Measurements from ENCODE around the gene DIP2A. TPM values are rescaled to one million over a fixed set of nuclear protein-coding genes. Genes with fewer than 3 reads are reported as not detected.
A peak's percentile ranks its signal among the peaks of the same experiment; 100 is the strongest.

The DIP2A gene
- total RNA-seq, 2 experiments from 2014 or later: 61.2 to 66.1 TPM

DNA sequence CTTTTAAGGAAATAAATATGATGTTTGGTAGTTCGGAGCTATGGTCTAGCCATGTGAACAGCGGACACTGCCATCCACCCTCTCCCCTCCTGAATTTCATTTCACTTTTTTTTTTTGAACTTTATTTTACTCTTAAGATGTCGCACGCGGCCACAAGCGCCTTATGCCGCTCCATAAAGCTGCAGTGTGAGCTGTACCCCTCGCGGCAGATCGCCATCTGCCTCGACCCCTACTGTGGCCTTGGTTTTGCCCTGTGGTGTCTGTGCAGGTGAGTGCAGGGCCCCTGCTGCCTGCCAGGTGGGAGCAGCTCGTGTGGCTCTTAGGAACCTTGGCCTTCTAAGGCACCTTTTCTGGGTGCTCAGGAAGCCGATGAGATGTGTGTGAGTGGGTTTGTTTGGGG, 98.1 kb downstream of the DIP2A start:
- no peak overlapping the region for H3K4me3 Mint-ChIP-seq
- CTCF ChIA-PET: no interaction called here
- intact Hi-C loops (cut with DNase I, micrococcal nuclease): no loop called here

DNA sequence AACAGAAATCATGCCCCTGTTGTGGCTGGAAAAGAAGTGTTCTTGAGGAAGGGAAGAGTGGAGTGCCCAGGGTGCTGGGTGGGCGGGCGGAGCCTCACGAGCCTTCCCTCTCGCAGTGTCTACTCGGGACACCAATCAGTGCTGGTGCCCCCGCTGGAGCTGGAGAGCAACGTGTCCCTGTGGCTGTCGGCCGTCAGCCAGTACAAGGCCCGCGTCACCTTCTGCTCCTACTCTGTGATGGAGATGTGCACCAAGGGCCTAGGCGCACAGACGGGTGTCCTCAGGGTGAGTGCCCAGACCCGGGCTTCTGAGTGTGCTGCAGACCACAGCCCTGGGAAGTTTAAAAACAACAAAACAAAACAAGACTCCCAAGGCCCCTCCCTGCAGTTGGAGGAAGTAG, 98.8 kb downstream of the DIP2A start:
- intact Hi-C loops (cut with DNase I, micrococcal nuclease): no loop called here
- DNase-seq: peak in 2 of 14 experiments; percentile 3 to 14
- TF ChIP-seq, protein P1, sequence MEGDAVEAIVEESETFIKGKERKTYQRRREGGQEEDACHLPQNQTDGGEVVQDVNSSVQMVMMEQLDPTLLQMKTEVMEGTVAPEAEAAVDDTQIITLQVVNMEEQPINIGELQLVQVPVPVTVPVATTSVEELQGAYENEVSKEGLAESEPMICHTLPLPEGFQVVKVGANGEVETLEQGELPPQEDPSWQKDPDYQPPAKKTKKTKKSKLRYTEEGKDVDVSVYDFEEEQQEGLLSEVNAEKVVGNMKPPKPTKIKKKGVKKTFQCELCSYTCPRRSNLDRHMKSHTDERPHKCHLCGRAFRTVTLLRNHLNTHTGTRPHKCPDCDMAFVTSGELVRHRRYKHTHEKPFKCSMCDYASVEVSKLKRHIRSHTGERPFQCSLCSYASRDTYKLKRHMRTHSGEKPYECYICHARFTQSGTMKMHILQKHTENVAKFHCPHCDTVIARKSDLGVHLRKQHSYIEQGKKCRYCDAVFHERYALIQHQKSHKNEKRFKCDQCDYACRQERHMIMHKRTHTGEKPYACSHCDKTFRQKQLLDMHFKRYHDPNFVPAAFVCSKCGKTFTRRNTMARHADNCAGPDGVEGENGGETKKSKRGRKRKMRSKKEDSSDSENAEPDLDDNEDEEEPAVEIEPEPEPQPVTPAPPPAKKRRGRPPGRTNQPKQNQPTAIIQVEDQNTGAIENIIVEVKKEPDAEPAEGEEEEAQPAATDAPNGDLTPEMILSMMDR (IDR thresholded peaks at IDR 0.05): no peak
- Histone ChIP-seq H3K27me3 (ENCODE audit: control insufficient read depth in 1 of 2, insufficient read depth in 2 of 2, low read length in 2 of 2) (no peaks in the 10 kb centered on the region), H3K27ac (ENCODE audit: low read depth in 1 of 2, low read length in 2 of 2) (peak overlapping the region in 1 of 2 donors; percentile 84), H3K36me3 (ENCODE audit: insufficient read depth, low read length) (peaks cover 55% of the 10 kb centered on the region), H3K9me3 (ENCODE audit: control insufficient read depth in 1 of 2, insufficient read depth in 1 of 2, low read length in 2 of 2) (no peaks in the 10 kb centered on the region), H3K4me3 (ENCODE audit: low read length) (no peak overlapping the region), H3K4me1 (ENCODE audit: insufficient read depth, low read length) (peaks cover 83% of the 10 kb centered on the region)
- Mint-ChIP-seq H3K36me3 (ENCODE audit: low read depth) (peaks cover 86% of the 10 kb centered on the region), H3K27me3 (no peaks in the 10 kb centered on the region), H3K27ac (peak overlapping the region; percentile 95), H3K4me3 (no peak overlapping the region), H3K4me1 (ENCODE audit: low read depth) (peaks cover 79% of the 10 kb centered on the region), H3K9me3 (no peaks in the 10 kb centered on the region)
- ChIA-PET POLR2A (interaction anchor here (8.0 kb wide), 1 partner anchor 78 kb away, joined by 114 read pairs; the partner anchor contains the start of gene PRMT2), CTCF (interaction anchor here (1.2 kb wide), 1 partner anchor 82 kb away, joined by 4 read pairs; no protein-coding TSS in a partner anchor)
- no peak for ATAC-seq (ENCODE audit: poor library complexity)

More for the DNA sequence above, 98.1 kb downstream of the DIP2A start:
- Mint-ChIP-seq H3K27ac (peak overlapping the region; percentile 95), H3K27me3 (no peaks in the 10 kb centered on the region), H3K4me1 (ENCODE audit: low read depth) (peaks cover 79% of the 10 kb centered on the region), H3K9me3 (no peaks in the 10 kb centered on the region), H3K36me3 (ENCODE audit: low read depth) (peaks cover 83% of the 10 kb centered on the region)
- Histone ChIP-seq H3K27me3 (ENCODE audit: control insufficient read depth in 1 of 2, insufficient read depth in 2 of 2, low read length in 2 of 2) (no peaks in the 10 kb centered on the region), H3K36me3 (ENCODE audit: insufficient read depth, low read length) (peaks cover 49% of the 10 kb centered on the region), H3K9me3 (ENCODE audit: control insufficient read depth in 1 of 2, insufficient read depth in 1 of 2, low read length in 2 of 2) (no peaks in the 10 kb centered on the region), H3K27ac (ENCODE audit: low read depth in 1 of 2, low read length in 2 of 2) (no peak overlapping the region), H3K4me1 (ENCODE audit: insufficient read depth, low read length) (peaks cover 83% of the 10 kb centered on the region), H3K4me3 (ENCODE audit: low read length) (no peak overlapping the region)
- TF ChIP-seq, protein P1 (IDR thresholded peaks at IDR 0.05): no peak
- POLR2A ChIA-PET: interaction anchor here (0.6 to 8.0 kb wide), 2 partner anchors 78 to 111 kb away, joined by 3 to 114 read pairs; partner anchors contain the start of gene PRMT2
- DNase-seq: peak in 1 of 14 experiments; percentile 4
- no peak for ATAC-seq (ENCODE audit: poor library complexity)

DNA sequence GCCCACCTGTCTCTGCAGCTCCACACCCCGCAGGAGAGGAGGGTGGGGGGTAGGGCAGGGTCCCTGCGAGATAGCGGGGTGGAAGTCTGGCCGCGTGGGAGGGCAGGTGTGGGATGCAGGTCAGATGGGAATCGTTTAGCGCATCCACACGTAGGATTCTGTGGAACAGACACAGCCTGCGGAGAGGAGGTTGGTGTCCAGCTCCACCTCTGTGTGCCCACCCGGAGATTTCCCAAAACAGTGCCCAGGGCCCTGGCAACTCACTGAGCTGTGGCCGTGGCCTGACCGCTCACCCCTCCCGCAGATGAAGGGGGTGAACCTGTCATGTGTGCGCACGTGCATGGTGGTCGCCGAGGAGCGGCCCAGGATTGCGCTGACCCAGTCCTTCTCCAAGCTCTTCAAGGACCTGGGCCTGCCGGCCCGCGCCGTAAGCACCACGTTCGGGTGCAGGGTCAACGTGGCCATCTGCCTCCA, 99.3 kb downstream of the DIP2A start:
- Mint-ChIP-seq H3K36me3 (ENCODE audit: low read depth) (peaks cover 86% of the 10 kb centered on the region), H3K4me3 (no peak overlapping the region), H3K9me3 (no peaks in the 10 kb centered on the region), H3K4me1 (ENCODE audit: low read depth) (peaks cover 79% of the 10 kb centered on the region), H3K27ac (peak overlapping the region; percentile 95), H3K27me3 (no peaks in the 10 kb centered on the region)
- Histone ChIP-seq H3K27ac (ENCODE audit: low read depth in 1 of 2, low read length in 2 of 2) (peak overlapping the region in 1 of 2 donors; percentile 84), H3K4me3 (ENCODE audit: low read length) (no peak overlapping the region), H3K4me1 (ENCODE audit: insufficient read depth, low read length) (peaks cover 83% of the 10 kb centered on the region), H3K9me3 (ENCODE audit: control insufficient read depth in 1 of 2, insufficient read depth in 1 of 2, low read length in 2 of 2) (no peaks in the 10 kb centered on the region), H3K36me3 (ENCODE audit: insufficient read depth, low read length) (peaks cover 60% of the 10 kb centered on the region), H3K27me3 (ENCODE audit: control insufficient read depth in 1 of 2, insufficient read depth in 2 of 2, low read length in 2 of 2) (no peaks in the 10 kb centered on the region)
- TF ChIP-seq, protein P1 (IDR thresholded peaks at IDR 0.05): no peak
- intact Hi-C loops (cut with DNase I, micrococcal nuclease): no loop called here
- ChIA-PET CTCF (interaction anchor here (1.0 to 1.2 kb wide), 2 partner anchors 20 to 82 kb away, joined by 4 read pairs; no protein-coding TSS in a partner anchor), POLR2A (interaction anchor here (1.2 to 8.0 kb wide), 4 partner anchors 9 to 99 kb away, joined by 3 to 114 read pairs (median 6); partner anchors contain the start of genes DIP2A and PRMT2)
- no peak for ATAC-seq (ENCODE audit: poor library complexity)
- DNase-seq: peak in 1 of 14 experiments; percentile 14
